Measurements from ENCODE around the gene PLXNA4. TPM values are rescaled to one million over a fixed set of nuclear protein-coding genes. Genes with fewer than 3 reads are reported as not detected.
A peak's percentile ranks its signal among the peaks of the same experiment; 100 is the strongest.
"Not testable (repeated sequence)": the region's sequence is repeated elsewhere in the genome, so short reads cannot be mapped to it uniquely, and the experiment has no call there.

PLXNA4 gene
- total RNA-seq = 5.3 and 15.4 TPM in 2 replicates

GRCh38 chr7:132575982-132576720 lies at the start of gene PLXNA4:
Gene PLXNA4 (minus strand): TSS chr7:132576470. CDS start chr7:132508693, 67,777 bp downstream.
- DNase-seq (ENCODE audit: low read depth in 2 of 2) = peak in 1 of 2 donors; percentile 37

- no peak for DNase-seq (ENCODE audit: low read depth in 2 of 2)
Observed at GRCh38 chr7:132625651-132626050, 49.4 kb upstream of the PLXNA4 start.

GRCh38 chr7:132622081-132622480 lies 45.8 kb upstream of the PLXNA4 start:
- no peak for DNase-seq (ENCODE audit: low read depth in 2 of 2)

GRCh38 chr7:132619967-132620366 lies 43.7 kb upstream of the PLXNA4 start:
- no peak for DNase-seq (ENCODE audit: low read depth in 2 of 2)

GRCh38 chr7:132618956-132619305 lies 42.7 kb upstream of the PLXNA4 start:
- peak in 1 of 2 donors; percentile 73 for DNase-seq (ENCODE audit: low read depth in 2 of 2)

- DNase-seq (ENCODE audit: low read depth in 2 of 2) = no peak
Observed at GRCh38 chr7:132618271-132618955, 42.1 kb upstream of the PLXNA4 start.

GRCh38 chr7:132614428-132615318 lies 38.4 kb upstream of the PLXNA4 start:
- peak in 1 of 2 donors; percentile 38 for DNase-seq (ENCODE audit: low read depth in 2 of 2)

GRCh38 chr7:132613737-132614136 lies 37.5 kb upstream of the PLXNA4 start:
- no peak for DNase-seq (ENCODE audit: low read depth in 2 of 2)

GRCh38 chr7:132610995-132611394 lies 34.7 kb upstream of the PLXNA4 start:
- no peak for DNase-seq (ENCODE audit: low read depth in 2 of 2)

GRCh38 chr7:132609906-132610520 lies 33.7 kb upstream of the PLXNA4 start:
- no peak for DNase-seq (ENCODE audit: low read depth in 2 of 2)

- DNase-seq (ENCODE audit: low read depth in 2 of 2) = no peak
Observed at GRCh38 chr7:132609222-132609621, 33.0 kb upstream of the PLXNA4 start.

- DNase-seq (ENCODE audit: low read depth in 2 of 2) = no peak
Observed at GRCh38 chr7:132608523-132608922, 32.3 kb upstream of the PLXNA4 start.

GRCh38 chr7:132607656-132608055 lies 31.4 kb upstream of the PLXNA4 start:
- no peak for DNase-seq (ENCODE audit: low read depth in 2 of 2)

GRCh38 chr7:132604121-132604520 lies 27.9 kb upstream of the PLXNA4 start:
- no peak for DNase-seq (ENCODE audit: low read depth in 2 of 2)

GRCh38 chr7:132603220-132603833 lies 27.1 kb upstream of the PLXNA4 start:
- DNase-seq (ENCODE audit: low read depth in 2 of 2) = no peak

- DNase-seq (ENCODE audit: low read depth in 2 of 2) = no peak
Observed at GRCh38 chr7:132601783-132602182, 25.5 kb upstream of the PLXNA4 start.

- no peak for DNase-seq (ENCODE audit: low read depth in 2 of 2)
Observed at GRCh38 chr7:132596588-132596987, 20.3 kb upstream of the PLXNA4 start.

GRCh38 chr7:132594741-132595140 lies 18.5 kb upstream of the PLXNA4 start:
- DNase-seq (ENCODE audit: low read depth in 2 of 2) = not testable (repeated sequence)

GRCh38 chr7:132592936-132593335 lies 16.7 kb upstream of the PLXNA4 start:
- no peak for DNase-seq (ENCODE audit: low read depth in 2 of 2)

GRCh38 chr7:132592231-132592920 lies 16.1 kb upstream of the PLXNA4 start:
- DNase-seq (ENCODE audit: low read depth in 2 of 2) = no peak

GRCh38 chr7:132590162-132590561 lies 13.9 kb upstream of the PLXNA4 start:
- peak in 1 of 2 donors; percentile 40 for DNase-seq (ENCODE audit: low read depth in 2 of 2)
